GM23248 (cell line): ENCODE data around the gene GDPD5. TPM values are rescaled to one million over a fixed set of nuclear protein-coding genes. Genes with fewer than 3 reads are reported as not detected.

ENCODE experiments used
- DNase-seq: peaks from one replicate; pipeline ENCODE4 v3.0.0-alpha.2; 2015
- H2AFZ ChIP-seq: fragments of 200-600 bp; sonication (generic); 2 replicates; pipeline ENCODE4 v1.6.1; 2016; ENCODE audit warnings: antibody characterized with exemption
- H3F3A ChIP-seq: fragments of 200-600 bp; sonication (generic); 2 replicates; pipeline ENCODE4 v1.6.1; 2016; ENCODE audit warnings: mild to moderate bottlenecking, antibody characterized with exemption, mixed run types; ENCODE audit not compliant: insufficient read depth
- H3K27ac ChIP-seq: fragments of 200-600 bp; sonication (generic); 2 replicates; pipeline ENCODE4 v1.5.1; 2016; ENCODE audit warnings: mild to moderate bottlenecking
- H3K27me3 ChIP-seq: fragments of 200-600 bp; sonication (generic); replicated peaks from 2 replicates; pipeline ENCODE4 v1.6.1; 2016; ENCODE audit warnings: mild to moderate bottlenecking; ENCODE audit not compliant: insufficient read depth
- H3K36me3 ChIP-seq: fragments of 200-600 bp; sonication (generic); 2 replicates; pipeline ENCODE4 v1.6.1; 2016; ENCODE audit warnings: low read depth, mild to moderate bottlenecking
- H3K4me1 ChIP-seq: fragments of 200-600 bp; sonication (generic); 2 replicates; pipeline ENCODE4 v1.6.1; 2016; ENCODE audit warnings: mild to moderate bottlenecking; ENCODE audit not compliant: insufficient read depth
- H3K4me2 ChIP-seq: fragments of 200-600 bp; sonication (generic); one replicate; pipeline ENCODE4 v1.6.1; 2016; ENCODE audit warnings: mild to moderate bottlenecking; ENCODE audit not compliant: unreplicated experiment
- H3K4me3 ChIP-seq: fragments of 200-600 bp; sonication (generic); 2 replicates; pipeline ENCODE4 v1.5.1; 2016; ENCODE audit warnings: mild to moderate bottlenecking
- H3K79me2 ChIP-seq: fragments of 200-600 bp; sonication (generic); 2 replicates; pipeline ENCODE4 v1.6.1; 2016; ENCODE audit warnings: mild to moderate bottlenecking; ENCODE audit not compliant: insufficient read depth
- H3K9ac ChIP-seq: fragments of 200-600 bp; sonication (generic); 2 replicates; pipeline ENCODE4 v1.6.1; 2016; ENCODE audit warnings: mild to moderate bottlenecking
- H3K9me2 ChIP-seq: fragments of 200-600 bp; sonication (generic); 2 replicates; pipeline ENCODE4 v1.6.1; 2016; ENCODE audit warnings: mixed run types, mild to moderate bottlenecking, moderate library complexity; ENCODE audit not compliant: insufficient read depth
- H3K9me3 ChIP-seq: fragments of 200-600 bp; sonication (generic); one replicate; pipeline ENCODE4 v1.6.1; 2017; ENCODE audit warnings: low read depth
- H4K20me1 ChIP-seq: fragments of 200-600 bp; sonication (generic); 2 replicates; pipeline ENCODE4 v1.6.0; 2016; ENCODE audit not compliant: insufficient read depth
- EZH2 ChIP-seq: fragments of 200-600 bp; sonication (generic); IDR thresholded peaks from 2 replicates; pipeline ENCODE4 v1.6.1; 2018; ENCODE audit warnings: antibody characterized with exemption, mild to moderate bottlenecking; ENCODE audit not compliant: insufficient read depth, poor library complexity, severe bottlenecking
- EZH2phosphoT487 ChIP-seq: fragments of 200-600 bp; sonication (generic); IDR thresholded peaks from 2 replicates; pipeline ENCODE4 v1.6.1; 2018; ENCODE audit warnings: antibody characterized with exemption, moderate library complexity, mild to moderate bottlenecking, low read depth; ENCODE audit not compliant: insufficient read depth
- WGBS, 2 experiments: methylation state at CpG; one replicate each; pipeline ENCODE4 v1.1.6; 2015 to 2017; ENCODE audit warnings: low lambda C conversion rate in 2 of 2, low coverage in 1 of 2; ENCODE audit errors: missing lambda C conversion rate in 2 of 2; 5-methylcytosine and 5-hydroxymethylcytosine counted together
- in situ Hi-C: fragments of 300-500 bp; cut with MboI; formaldehyde crosslinking; loops from 2 replicates; pipeline ENCODE4 v1.15.0; 2020
- polyA plus RNA-seq: library from polyadenylated mRNA; unstranded; fragments of >200 nt; fragmentation: Nextera tagmentation; extraction: Ambion mirVana; gene quantifications from 2 replicates; pipeline ENCODE4 v1.2.1, GENCODE V29; 2016
- total RNA-seq: library from RNA; depleted of rRNA; stranded (reverse); fragments of >200 nt; shearing (Covaris generic); gene quantifications from 2 replicates; pipeline ENCODE4 v1.2.3, GENCODE V29; 2014

The GDPD5 gene
- total and polyA plus RNA-seq, 2 experiments from 2014 or later: 3.4 to 10.7 TPM

DNA sequence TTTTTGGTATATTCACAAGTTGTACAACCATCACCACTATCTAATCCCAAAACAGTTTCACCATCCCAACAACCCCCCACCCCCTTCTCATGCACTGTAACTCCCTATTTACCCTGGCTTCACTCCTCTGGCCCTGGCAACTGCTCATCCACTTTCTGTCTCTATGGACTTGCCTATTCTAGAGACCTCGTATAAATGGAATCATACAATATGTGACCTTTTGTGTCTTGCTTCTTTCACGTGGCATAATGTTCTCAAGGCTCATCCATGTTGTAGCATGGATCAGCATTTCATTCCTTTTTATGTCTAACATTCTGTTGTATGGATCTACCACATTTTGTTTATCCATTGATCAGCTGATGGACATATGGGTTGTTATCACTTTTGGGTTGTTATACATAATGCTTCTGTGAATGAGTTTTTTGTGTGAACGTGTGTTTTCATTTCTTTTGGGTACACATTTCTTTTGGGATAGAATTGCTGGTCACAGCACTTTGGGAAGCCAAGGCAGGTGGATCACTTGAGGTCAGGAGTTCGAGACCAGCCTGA is 46.1 kb downstream of the GDPD5 start:
- no peaks in the 10 kb centered on the region for H3K27me3 ChIP-seq
- no peak overlapping the region for H3K27ac ChIP-seq
- H3K9me3 ChIP-seq: no peaks in the 10 kb centered on the region
- no peaks in the 10 kb centered on the region for H3K36me3 ChIP-seq
- H3K4me1 ChIP-seq: 0 out of 2 replicates have a peak, but pooled peaks cover 6% of the 10 kb centered on the region
- no peaks in the 10 kb centered on the region for H3K9me2 ChIP-seq
- TF ChIP-seq EZH2phosphoT487 (no peak), EZH2 (no peak)
- H2AFZ ChIP-seq: no peak overlapping the region
- no peak overlapping the region for H3K4me3 ChIP-seq
- no peak for DNase-seq
- H3K9ac ChIP-seq: no peak overlapping the region
- in situ Hi-C loops: no loop called here
- H4K20me1 ChIP-seq: no peaks in the 10 kb centered on the region
- no peak overlapping the region for H3K4me2 ChIP-seq
- 61 to 62% methylated on average over 4 of the region's 4 CpGs for WGBS, 2 experiments
- no peaks in the 10 kb centered on the region for H3F3A ChIP-seq
- no peaks in the 10 kb centered on the region for H3K79me2 ChIP-seq

GRCh38 chr11:75478783-75479596 is 46.8 kb downstream of the GDPD5 start:
- Histone ChIP-seq H4K20me1 (no peaks in the 10 kb centered on the region), H3K27me3 (no peaks in the 10 kb centered on the region), H3F3A (no peaks in the 10 kb centered on the region), H3K79me2 (no peaks in the 10 kb centered on the region), H3K27ac (no peak overlapping the region), H3K4me3 (no peak overlapping the region), H3K9ac (no peak overlapping the region), H3K9me2 (no peaks in the 10 kb centered on the region), H3K36me3 (no peaks in the 10 kb centered on the region), H2AFZ (no peak overlapping the region), H3K4me2 (no peak overlapping the region), H3K9me3 (no peaks in the 10 kb centered on the region), H3K4me1 (0 out of 2 replicates have a peak, but pooled peaks cover 6% of the 10 kb centered on the region)
- in situ Hi-C loops: no loop called here
- WGBS, 2 experiments: 65 to 69% methylated on average over 5 of the region's 5 CpGs
- TF ChIP-seq EZH2 (no peak), EZH2phosphoT487 (no peak)
- no peak for DNase-seq

GRCh38 chr11:75477614-75477935 is 48.2 kb downstream of the GDPD5 start:
- no peaks in the 10 kb centered on the region for H3K9me2 ChIP-seq
- no peaks in the 10 kb centered on the region for H3K27me3 ChIP-seq
- H3K9ac ChIP-seq: no peak overlapping the region
- no peaks in the 10 kb centered on the region for H3K36me3 ChIP-seq
- H3K27ac ChIP-seq: no peak overlapping the region
- no peak overlapping the region for H3K4me2 ChIP-seq
- TF ChIP-seq EZH2phosphoT487: no peak
- no peak for TF ChIP-seq EZH2
- H3K4me1 ChIP-seq: 0 out of 2 replicates have a peak, but pooled peaks cover 6% of the 10 kb centered on the region
- H3K79me2 ChIP-seq: no peaks in the 10 kb centered on the region
- H3K4me3 ChIP-seq: no peak overlapping the region
- DNase-seq: no peak
- H4K20me1 ChIP-seq: no peaks in the 10 kb centered on the region
- H3K9me3 ChIP-seq: no peaks in the 10 kb centered on the region
- in situ Hi-C loops: no loop called here
- no peaks in the 10 kb centered on the region for H3F3A ChIP-seq
- WGBS, 2 experiments: 92 to 99% methylated on average over 12 of the region's 12 CpGs
- no peak overlapping the region for H2AFZ ChIP-seq

DNA sequence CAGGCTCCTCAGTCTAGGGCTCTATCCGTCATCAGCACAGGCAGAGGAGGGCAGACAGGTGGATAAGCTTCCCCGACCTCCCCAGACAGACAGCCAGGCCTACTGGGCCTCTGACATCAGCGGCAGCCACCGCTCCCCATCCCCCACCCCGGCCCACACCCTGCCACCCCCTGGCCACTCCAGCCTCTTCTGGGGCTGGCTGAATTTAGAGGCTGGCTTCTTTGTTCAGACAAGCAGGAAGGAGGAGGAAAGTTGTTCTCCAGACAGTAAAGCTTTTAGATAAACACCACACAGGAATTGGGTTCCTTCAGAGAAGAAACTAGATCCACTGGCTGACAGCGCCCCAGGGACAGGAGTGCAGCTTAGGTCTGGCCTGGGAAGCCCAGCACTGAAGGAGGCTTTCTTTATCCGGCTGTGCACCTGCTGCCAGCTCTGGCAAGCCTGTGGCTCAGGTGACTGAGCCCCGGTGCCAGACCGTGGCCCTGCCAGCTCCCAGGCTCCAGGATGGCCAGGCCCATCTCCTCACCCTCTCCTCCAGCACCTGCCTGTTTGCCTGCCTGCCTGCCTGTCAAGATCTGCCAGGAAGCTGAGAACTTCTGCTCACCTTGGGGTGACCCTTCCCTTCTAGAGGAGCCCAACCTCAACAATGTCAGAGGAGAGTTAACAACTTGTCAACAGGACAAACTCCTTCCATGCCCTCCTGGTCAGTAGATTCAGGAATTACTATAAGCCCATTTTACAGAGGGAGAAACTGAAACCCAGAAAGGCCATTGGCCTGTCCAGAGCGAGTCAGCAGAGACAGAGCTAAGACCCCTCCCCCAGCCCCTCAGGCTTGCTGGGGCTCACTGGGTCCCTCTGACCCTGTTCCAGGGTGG is 48.8 kb downstream of the GDPD5 start:
- H3K4me2 ChIP-seq: no peak overlapping the region
- WGBS, 2 experiments: 75 to 83% methylated on average over 10 of the region's 10 CpGs
- DNase-seq: no peak
- H3K36me3 ChIP-seq: no peaks in the 10 kb centered on the region
- no peak for TF ChIP-seq EZH2phosphoT487
- TF ChIP-seq EZH2: no peak
- in situ Hi-C loops: no loop called here
- H3K27me3 ChIP-seq: no peaks in the 10 kb centered on the region
- no peak overlapping the region for H3K9ac ChIP-seq
- no peaks in the 10 kb centered on the region for H3K9me2 ChIP-seq
- no peak overlapping the region for H3K27ac ChIP-seq
- no peaks in the 10 kb centered on the region for H3K79me2 ChIP-seq
- no peak overlapping the region for H3K4me3 ChIP-seq
- no peak overlapping the region for H2AFZ ChIP-seq
- no peaks in the 10 kb centered on the region for H3K9me3 ChIP-seq
- H3F3A ChIP-seq: no peaks in the 10 kb centered on the region
- 0 out of 2 replicates have a peak, but pooled peaks cover 6% of the 10 kb centered on the region for H3K4me1 ChIP-seq
- H4K20me1 ChIP-seq: no peaks in the 10 kb centered on the region
